WERI-Rb-1 (cell line): ENCODE measurements around the gene SMIM28.
"Not testable (repeated sequence)": the region's sequence is repeated elsewhere in the genome, so short reads cannot be mapped to it uniquely, and the experiment has no call there.

Experiments used
- DNase-seq: peaks from one replicate; pipeline ENCODE4 v3.0.0-alpha.2; 2020
- H3K27ac ChIP-seq: fragments of 250-450 bp; sonication (Bioruptor Pico); 2 replicates; pipeline ENCODE4 v1.5.1; 2020; ENCODE audit warnings: mild to moderate bottlenecking, moderate library complexity
- H3K27me3 ChIP-seq: fragments of 250-450 bp; sonication (Bioruptor Pico); 2 replicates; pipeline ENCODE4 v1.5.1; 2021; ENCODE audit warnings: mild to moderate bottlenecking, low read depth, moderate library complexity; ENCODE audit not compliant: insufficient read depth, severe bottlenecking
- H3K36me3 ChIP-seq: fragments of 250-450 bp; sonication (Bioruptor Pico); 2 replicates; pipeline ENCODE4 v1.5.1; 2020; ENCODE audit warnings: mild to moderate bottlenecking, moderate library complexity
- H3K4me3 ChIP-seq: 2 replicates; pipeline ENCODE4 v1.5.1; 2011; ENCODE audit warnings: low read depth, mild to moderate bottlenecking, control low read depth, low read length
- H3K9me3 ChIP-seq: fragments of 250-450 bp; sonication (Bioruptor Pico); 2 replicates; pipeline ENCODE4 v1.5.1; 2021; ENCODE audit warnings: mild to moderate bottlenecking, moderate library complexity; ENCODE audit not compliant: severe bottlenecking
- CTCF ChIP-seq: IDR thresholded peaks from 2 replicates; pipeline ENCODE4 v1.5.1; 2011; ENCODE audit warnings: low read depth, mild to moderate bottlenecking, control low read depth, inconsistent platforms, low read length

The SMIM28 gene

GRCh38 chr6:138420356-138420755, 42.7 kb downstream of the SMIM28 start:
- H3K4me3 ChIP-seq: no peak overlapping the region
- no peaks in the 10 kb centered on the region for H3K9me3 ChIP-seq
- H3K27me3 ChIP-seq: no peaks in the 10 kb centered on the region
- TF ChIP-seq CTCF: no peak
- no peak overlapping the region for H3K27ac ChIP-seq
- peaks cover 33% of the 10 kb centered on the region for H3K36me3 ChIP-seq
- no peak for DNase-seq

GRCh38 chr6:138421089-138421488, 43.4 kb downstream of the SMIM28 start:
- Histone ChIP-seq H3K27ac (no peak overlapping the region), H3K27me3 (no peaks in the 10 kb centered on the region), H3K9me3 (no peaks in the 10 kb centered on the region), H3K36me3 (peaks cover 33% of the 10 kb centered on the region), H3K4me3 (no peak overlapping the region)
- DNase-seq: no peak
- no peak for TF ChIP-seq CTCF

GRCh38 chr6:138421608-138422007, 43.9 kb downstream of the SMIM28 start:
- Histone ChIP-seq H3K27me3 (no peaks in the 10 kb centered on the region), H3K36me3 (peaks cover 37% of the 10 kb centered on the region), H3K9me3 (no peaks in the 10 kb centered on the region), H3K27ac (no peak overlapping the region), H3K4me3 (no peak overlapping the region)
- no peak for DNase-seq
- no peak for TF ChIP-seq CTCF

- H3K27me3 ChIP-seq: no peaks in the 10 kb centered on the region
- no peaks in the 10 kb centered on the region for H3K9me3 ChIP-seq
- H3K4me3 ChIP-seq: no peak overlapping the region
- no peak for DNase-seq
- no peak for TF ChIP-seq CTCF
- H3K27ac ChIP-seq: no peak overlapping the region
- H3K36me3 ChIP-seq: peaks cover 40% of the 10 kb centered on the region
Observed at GRCh38 chr6:138422861-138423260, 45.2 kb downstream of the SMIM28 start.

GRCh38 chr6:138424004-138424904, 46.5 kb downstream of the SMIM28 start:
- peaks cover 49% of the 10 kb centered on the region for H3K36me3 ChIP-seq
- DNase-seq: no peak
- H3K27ac ChIP-seq: no peak overlapping the region
- H3K4me3 ChIP-seq: no peak overlapping the region
- no peak for TF ChIP-seq CTCF
- H3K27me3 ChIP-seq: no peaks in the 10 kb centered on the region
- H3K9me3 ChIP-seq: no peaks in the 10 kb centered on the region

- DNase-seq, H3K27me3 ChIP-seq, H3K27ac ChIP-seq, H3K9me3 ChIP-seq, H3K4me3 ChIP-seq: not testable (repeated sequence)
- peaks cover 49% of the 10 kb centered on the region for H3K36me3 ChIP-seq
Observed at GRCh38 chr6:138425256-138425655, 47.6 kb downstream of the SMIM28 start.
